Endometrium (tissue), 2 donors: ENCODE results near the gene TGFB1I1.
"Not testable (repeated sequence)": the region's sequence is repeated elsewhere in the genome, so short reads cannot be mapped to it uniquely, and the experiment has no call there.

Experiments used
- FAIRE-seq: peaks from 2 replicates; lab custom pipeline; 2012; peaks lifted over from hg19 to GRCh38; lab: Jason Lieb, UNC
- donor health status: control.
- donor health status: control.

Gene TGFB1I1

GRCh38 chr16:31471875-31472708, at the start of gene TGFB1I1:
Gene TGFB1I1, plus strand, starts transcription at chr16:31472152. Its CDS starts 37 bp downstream, at chr16:31472189.
- no peak for FAIRE-seq

GRCh38 chr16:31423241-31423640, 48.7 kb upstream of the TGFB1I1 start:
- FAIRE-seq: no peak

DNA sequence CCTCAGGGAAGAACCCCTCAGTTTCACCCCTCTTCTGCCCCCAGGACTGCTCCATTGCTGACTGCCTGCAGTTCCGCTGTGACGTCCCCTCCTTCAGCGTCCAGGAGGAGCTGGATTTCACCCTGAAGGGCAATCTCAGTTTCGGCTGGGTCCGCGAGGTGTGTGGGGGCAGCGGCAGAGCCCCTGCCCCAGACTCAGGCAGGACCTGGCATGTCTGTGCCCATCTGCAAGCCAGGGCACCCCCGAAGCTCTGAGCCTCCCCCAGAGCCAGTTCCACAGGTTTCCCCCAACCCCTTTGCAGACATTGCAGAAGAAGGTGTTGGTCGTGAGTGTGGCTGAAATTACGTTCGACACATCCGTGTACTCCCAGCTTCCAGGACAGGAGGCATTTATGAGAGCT, 48.2 kb upstream of the TGFB1I1 start:
- no peak for FAIRE-seq

- no peak for FAIRE-seq
Observed at GRCh38 chr16:31427441-31428278, 44.3 kb upstream of the TGFB1I1 start.

- no peak for FAIRE-seq
Observed at GRCh38 chr16:31428279-31428597, 43.7 kb upstream of the TGFB1I1 start, which contains the start of gene COX6A2. Gene COX6A2, minus strand, starts transcription at chr16:31428360. Its CDS starts 35 bp downstream, at chr16:31428325.

GRCh38 chr16:31428638-31429247, 43.2 kb upstream of the TGFB1I1 start:
- no peak for FAIRE-seq

DNA sequence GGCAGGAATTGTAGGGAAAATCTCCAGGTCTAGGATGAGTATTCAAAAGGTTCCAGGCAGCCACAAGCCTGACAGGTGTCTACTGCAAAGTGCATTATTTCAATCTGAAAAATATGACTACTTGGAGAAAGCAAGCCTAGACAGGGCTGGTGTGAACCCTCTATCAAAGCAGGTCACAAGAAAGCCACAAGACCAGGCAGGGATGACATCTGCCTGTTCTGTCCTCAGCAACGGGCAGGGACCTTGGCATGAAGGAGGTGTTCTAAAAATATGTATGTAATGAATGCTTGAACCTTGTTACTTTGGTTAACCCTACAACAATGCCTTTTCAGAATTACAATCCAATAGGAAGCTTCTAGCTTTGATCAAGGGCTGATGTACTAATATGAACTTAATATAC, 42.6 kb upstream of the TGFB1I1 start:
- FAIRE-seq: no peak

- FAIRE-seq: no peak
Observed at GRCh38 chr16:31429796-31430195, 42.2 kb upstream of the TGFB1I1 start.

DNA sequence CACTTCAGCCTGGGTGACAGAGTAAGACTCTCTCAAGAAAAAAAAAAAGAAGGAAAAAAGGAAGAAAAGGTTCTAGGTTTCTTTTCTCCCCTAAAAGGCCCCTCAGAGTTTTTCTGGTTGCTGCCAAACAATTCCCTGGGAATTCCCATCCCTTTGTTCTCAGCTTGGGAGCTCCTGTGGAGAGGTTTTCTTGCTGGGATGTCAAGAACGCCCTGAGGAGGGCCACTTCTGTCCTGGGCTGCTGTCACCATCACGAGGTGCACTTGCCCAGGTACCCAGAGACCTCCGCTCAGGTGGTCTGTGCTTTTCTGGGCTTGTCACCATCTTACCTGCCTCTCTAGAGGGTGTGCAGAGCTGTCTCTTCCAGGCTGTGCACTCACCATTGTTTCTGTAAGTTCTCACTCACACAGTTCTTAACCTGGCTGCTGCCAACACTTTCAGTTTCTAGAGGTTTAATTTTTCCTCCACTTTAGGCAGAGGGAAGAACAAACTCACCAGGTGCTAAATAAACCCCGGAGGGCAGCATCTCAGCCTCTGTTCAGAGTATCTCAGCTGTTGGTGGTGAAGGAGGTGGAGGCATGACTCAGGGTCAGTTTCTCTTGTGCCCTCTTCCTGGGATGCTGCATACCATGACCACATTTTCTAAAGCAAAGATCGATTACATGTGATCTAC, 41.4 kb upstream of the TGFB1I1 start:
- no peak for FAIRE-seq

DNA sequence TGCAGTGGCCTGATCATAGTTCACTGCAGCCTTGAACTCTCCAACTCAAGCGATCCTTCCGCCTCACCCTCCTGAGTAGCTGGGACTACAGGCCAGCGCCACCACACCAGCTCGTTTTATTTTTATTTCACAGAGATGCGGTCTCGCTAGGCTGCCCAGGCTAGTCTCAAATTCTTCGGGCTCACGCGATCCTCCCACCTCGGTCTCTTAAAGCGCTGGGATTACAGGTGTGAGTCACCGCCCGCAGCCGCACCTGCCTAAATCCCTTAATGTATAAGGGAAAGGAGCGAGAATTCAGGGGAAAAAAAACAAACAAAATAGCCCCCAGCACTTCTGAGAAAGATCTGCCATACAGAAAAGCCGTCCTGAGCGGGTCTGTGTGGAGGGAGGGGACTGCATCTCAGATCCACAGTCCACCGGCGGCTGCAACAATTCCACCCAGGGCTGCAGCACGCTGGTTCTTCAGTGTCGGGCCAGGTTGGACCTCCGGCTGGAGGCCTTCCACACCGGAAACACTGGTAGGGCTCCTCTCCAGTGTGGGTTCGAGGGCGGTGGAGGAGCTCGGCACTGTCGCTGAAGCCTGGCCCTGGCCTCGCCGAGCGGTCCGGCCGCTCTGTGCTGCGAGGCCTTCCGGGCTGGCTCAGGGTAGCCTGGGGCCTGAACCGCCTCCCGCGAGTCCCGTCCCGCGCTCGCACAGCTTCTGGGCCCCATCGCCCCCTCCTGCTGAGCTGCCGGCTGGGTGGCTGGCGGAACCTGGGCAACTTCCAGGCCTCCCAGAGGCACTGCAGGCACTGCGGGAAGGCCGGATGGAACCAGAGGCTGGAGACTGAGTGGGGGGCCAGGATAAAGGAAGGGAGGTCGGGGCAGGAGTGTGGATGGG, 36.4 kb upstream of the TGFB1I1 start:
- FAIRE-seq: no peak

GRCh38 chr16:31436221-31437045, 35.5 kb upstream of the TGFB1I1 start:
- no peak for FAIRE-seq

DNA sequence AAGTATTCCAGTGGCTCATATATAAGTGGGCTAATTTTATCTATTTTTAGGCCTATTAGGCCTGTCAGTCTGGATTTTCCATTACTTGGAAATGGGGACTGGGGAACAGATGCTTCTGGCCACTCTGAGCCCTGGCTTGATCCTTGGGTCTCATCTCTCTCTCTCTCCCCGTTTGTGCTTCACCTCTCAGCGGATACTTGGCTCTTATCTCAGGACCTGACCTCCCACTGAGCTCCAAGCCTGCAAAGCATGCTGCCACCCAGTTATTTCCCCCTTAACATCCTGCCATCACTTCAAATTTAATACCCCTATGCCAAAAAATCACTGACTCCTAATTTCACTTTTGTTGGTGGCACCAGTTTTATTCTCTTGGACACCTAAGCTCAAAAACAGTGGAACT, 33.5 kb upstream of the TGFB1I1 start:
- FAIRE-seq: no peak

DNA sequence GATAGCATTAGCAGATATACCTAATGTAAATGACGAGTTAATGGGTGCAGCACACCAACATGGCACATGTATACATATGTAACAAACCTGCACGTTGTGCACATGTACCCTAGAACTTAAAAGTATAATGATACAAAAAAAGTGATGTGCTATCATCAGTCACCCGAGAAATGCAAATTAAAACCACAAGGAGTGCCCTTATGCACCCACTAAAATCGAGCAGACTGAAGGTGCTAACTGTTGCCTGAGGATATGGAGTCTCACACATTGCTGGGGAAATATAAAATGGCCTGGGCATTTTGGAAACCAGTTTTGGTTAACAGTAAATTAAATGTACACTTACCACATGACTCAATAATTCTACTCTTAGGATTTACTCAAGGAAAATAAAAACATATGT, 32.9 kb upstream of the TGFB1I1 start:
- not testable (repeated sequence) for FAIRE-seq

GRCh38 chr16:31439519-31439918, 32.4 kb upstream of the TGFB1I1 start:
- no peak for FAIRE-seq

DNA sequence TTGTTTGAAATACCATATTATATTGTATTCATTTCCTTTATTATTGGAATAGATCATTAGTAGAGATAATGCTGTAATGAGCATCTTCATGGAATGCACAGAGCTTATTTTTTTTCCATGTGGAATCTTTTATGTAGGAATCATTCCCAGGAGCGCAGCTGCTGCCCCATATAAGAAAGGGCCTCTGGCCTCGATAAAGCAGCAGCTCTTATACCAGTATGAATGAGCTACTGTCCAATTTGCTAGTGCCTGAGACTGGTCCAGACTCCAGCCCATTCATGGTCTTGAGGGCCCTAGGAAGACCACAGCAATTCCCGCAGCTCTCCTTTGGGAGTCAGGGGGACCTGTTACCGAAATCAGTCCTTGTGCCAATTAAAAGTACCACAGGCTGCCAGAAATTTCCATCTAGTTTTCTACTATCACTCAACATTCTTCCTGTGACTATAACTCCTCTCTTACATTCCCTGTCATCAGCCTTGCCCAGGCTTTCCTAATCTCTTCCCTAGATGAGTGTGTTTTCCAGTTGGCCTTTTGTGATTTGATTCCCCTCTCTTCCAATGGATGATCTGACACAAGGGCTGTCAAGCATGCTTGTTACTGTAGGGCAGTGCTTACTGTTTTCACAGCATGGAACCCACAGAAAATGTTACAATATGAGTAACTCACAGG, 31.3 kb upstream of the TGFB1I1 start:
- no peak for FAIRE-seq

- FAIRE-seq: no peak
Observed at GRCh38 chr16:31441956-31442355, 30.0 kb upstream of the TGFB1I1 start.

DNA sequence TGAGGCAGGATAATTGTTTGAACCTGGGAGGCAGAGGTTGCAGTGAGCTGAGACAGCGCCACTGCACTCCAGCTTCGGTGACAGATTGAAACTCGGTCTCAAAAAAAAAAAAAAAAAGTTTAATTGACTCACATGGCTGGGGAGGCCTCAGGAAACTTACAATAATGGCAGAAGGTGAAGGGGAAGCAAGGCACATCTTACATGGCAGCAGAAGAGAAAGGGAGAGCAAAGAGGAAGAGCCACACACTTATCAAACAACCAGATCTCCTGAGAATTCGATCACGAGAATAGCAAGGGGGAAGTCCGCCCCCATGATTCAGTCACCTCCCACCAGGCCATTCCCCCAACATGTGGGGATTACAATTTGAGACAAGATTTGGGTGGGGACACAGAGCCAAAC, 26.0 kb upstream of the TGFB1I1 start:
- FAIRE-seq: not testable (repeated sequence)

GRCh38 chr16:31451201-31451600, 20.8 kb upstream of the TGFB1I1 start:
- FAIRE-seq: no peak

- no peak for FAIRE-seq
Observed at GRCh38 chr16:31451681-31452351, 20.1 kb upstream of the TGFB1I1 start.
